HUDEP-2 (cell line): Measurements from ENCODE around the gene TSHZ1.

Experiments used
- DNase-seq, 76 experiments: peaks; one replicate each; lab custom pipeline; 2025; ENCODE audit not compliant: unreplicated experiment in 76 of 76; lab: John Stamatoyannopoulos, UW

The TSHZ1 gene

GRCh38 chr18:75207310-75208154 lies 3.1 kb upstream of the TSHZ1 start:
- peak in 16 of 76 experiments; percentile 6 to 53 (median 38) for DNase-seq

DNA sequence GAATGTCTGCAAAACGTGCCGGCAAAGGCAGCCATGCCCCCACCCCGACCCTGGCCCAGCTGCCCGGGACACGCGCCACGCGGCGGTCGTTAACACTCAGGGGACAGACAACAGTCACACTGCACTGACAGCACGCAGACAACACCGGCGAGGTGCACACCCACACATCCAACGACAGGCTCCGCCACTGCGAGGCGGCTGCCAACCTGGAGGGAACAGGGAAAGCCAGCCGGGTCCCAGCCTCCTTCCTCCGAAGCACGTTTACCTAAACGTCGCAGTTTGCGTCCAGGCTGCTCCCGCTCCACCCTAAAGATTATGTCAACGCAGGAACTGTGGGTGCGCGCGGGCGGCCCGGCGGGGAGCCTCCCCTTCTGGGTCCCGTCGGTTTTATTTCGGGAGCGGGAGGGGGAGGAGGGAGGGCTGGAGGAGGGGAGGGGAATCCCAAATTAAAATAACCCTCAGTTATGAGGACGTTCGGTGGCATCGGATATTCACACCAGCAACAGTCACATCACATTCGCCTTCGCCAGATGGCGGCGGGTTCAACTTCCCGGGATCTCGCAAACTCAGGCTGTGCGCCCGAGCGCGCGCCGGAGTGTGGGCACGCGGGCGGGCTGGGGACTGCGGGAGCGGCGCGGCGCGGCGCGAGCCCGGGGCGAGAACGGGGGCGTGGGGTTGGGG lies 2.3 kb upstream of the TSHZ1 start:
- peak in 66 of 76 experiments; percentile 5 to 74 (median 50) for DNase-seq

DNA sequence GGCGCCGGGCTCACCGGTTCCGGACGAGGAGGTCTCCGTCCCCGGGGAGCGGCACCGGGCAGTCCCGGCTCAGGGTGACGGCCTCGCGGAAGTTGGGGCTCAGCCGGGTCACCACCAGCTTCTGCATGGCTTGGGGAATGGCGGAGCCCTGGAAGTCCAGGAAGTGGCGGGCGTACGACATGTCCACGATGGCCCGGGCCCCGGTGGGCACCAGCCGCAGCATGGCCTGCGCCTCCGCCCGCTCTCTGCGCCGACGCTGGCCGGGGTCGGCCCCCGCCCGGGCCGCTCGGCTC lies 1.8 kb upstream of the TSHZ1 start:
- peak in 13 of 76 experiments; percentile 39 to 79 (median 56) for DNase-seq

DNA sequence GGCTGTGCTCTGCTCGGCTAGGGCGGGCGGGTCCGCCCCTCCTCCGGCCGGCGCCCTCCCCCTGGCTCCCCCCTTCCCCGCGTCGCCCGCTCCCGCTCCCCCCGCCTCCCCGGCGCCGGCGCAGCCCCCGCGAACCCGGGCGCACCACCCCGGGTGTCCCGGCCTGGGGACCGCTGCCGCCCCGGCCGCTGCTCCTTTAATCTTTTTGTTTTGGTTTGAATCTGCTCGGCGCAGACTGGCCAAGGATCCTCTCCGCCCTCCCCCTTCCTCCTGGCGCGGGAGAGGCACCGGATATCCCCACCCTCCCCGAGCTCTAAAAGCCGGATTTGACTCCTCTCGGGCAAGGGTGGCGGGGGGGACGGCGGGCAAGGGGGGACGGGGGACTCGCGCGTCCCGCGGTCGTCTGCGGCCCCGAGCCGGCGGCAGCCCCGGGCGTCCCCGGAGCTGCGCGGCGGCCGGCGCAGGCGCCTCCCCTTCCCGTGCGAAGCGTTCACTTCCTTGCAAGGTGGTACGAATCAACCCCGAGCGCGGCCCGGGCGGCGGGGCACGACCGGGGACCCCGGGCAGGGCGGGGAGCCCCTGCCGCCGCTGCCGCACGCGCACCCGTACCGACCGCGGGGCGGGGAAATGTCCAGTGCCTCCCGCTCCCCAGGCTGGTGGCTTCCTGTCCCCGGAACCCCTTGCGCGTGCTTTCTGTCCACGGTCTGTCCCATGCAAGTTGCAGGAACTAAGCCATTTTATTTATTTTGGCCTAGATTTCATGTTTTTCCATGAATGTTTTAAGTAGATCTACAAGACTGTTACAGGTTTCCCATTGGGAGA lies 1.3 kb upstream of the TSHZ1 start, which contains the start of gene PTGR3:
TSS of gene PTGR3 (minus strand) at position 11 of the 822 bp plus-strand sequence. CDS start 81 bp downstream, outside the sequence.
- DNase-seq, result peak in 75 of 76 experiments; percentile 26 to 90 (median 79)

DNA sequence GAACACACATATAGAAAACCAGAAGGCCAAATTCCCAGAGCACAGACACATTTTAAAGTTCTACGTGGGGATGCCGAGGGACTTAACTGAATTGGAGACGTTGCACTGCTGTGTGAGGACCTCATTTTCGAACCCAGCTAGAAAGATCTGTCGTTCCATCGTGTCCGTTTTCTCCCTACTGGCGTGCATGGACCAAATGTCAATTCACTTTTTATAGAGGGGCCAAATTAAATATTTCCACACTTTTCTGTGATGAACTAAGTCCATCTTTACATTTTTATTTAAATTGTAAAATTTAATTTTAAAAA lies 692 bp upstream of the TSHZ1 start:
- peak in 6 of 76 experiments; percentile 26 to 43 (median 36) for DNase-seq

DNA sequence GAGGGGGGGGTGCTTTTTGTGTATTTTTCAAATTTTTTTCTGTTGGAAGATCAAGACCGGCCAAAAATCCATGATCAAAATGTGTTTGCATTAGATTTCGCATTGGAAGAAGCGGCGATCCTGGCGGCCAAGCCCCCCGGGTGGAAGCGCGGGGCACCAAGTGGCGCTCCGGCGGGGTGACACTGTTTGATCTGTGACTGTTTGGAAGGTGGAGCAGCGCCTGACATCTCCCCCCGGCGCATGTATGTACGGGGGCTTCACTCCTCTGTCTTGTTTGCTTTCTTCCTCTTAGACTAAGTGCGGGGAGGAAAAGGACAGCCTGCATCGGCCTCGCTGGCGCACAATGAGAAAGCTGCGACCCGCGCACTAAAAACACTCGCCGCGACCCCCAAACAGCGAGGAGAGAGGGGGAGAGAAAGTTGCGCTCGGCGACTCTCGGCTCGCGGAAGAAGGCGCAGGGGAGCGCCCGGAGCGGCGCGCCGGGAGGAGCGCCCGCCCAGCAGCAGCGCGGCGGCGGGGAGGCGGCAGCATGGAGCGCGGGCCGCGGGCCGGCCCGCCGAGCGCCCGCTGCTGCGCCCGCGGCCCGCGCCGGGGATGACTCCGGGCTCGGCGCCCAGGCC lies 515 bp downstream of the TSHZ1 start:
- DNase-seq, result peak in 8 of 76 experiments; percentile 9 to 50 (median 30)

DNA sequence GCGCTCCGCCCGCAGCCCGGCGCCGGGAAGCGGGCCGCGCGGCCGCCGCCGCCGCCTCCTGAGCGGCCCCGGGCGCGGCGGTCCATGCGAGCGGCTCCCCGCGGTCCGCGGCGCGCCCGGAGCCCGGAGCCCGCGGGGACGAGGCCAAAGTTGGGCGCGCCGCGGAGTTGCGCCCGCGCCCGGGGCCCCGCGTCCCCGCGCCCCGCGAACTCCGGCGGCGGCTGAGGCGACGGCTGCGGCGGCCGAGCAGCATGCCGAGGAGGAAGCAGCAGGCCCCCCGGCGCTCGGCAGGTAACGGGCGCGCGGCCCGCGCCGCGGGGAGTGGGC lies 992 bp downstream of the TSHZ1 start:
- peak in 1 of 76 experiments; percentile 51 for DNase-seq

- DNase-seq, result peak in 9 of 76 experiments; percentile 8 to 51 (median 17)
These were observed 1.6 kb downstream of the TSHZ1 start for GRCh38 chr18:75211953-75212750.

DNA sequence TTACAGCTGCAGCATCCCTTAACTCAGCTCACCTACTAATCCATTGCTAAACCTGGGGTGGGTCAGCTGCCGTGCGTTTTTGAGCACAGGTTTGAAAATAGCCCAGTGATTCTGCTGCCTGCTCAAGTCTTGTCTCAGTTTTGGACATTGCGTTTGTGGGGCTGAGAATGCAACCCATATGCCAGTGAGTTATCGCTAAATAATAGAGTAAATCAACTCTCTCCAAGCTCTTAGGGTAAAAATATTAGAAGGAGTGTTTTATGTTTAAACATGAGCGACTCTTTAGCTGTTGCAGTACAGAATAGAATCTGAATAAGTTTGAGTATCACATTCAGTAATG lies 2.1 kb downstream of the TSHZ1 start:
- DNase-seq, result no peak

GRCh38 chr18:75213611-75214331 lies 3.2 kb downstream of the TSHZ1 start:
- no peak for DNase-seq

- no peak for DNase-seq
These were observed 3.7 kb downstream of the TSHZ1 start for GRCh38 chr18:75214332-75214690.

GRCh38 chr18:75214766-75215510 lies 4.3 kb downstream of the TSHZ1 start:
- DNase-seq, result no peak

- DNase-seq, result no peak
These were observed 5.1 kb downstream of the TSHZ1 start for GRCh38 chr18:75215663-75216062.

DNA sequence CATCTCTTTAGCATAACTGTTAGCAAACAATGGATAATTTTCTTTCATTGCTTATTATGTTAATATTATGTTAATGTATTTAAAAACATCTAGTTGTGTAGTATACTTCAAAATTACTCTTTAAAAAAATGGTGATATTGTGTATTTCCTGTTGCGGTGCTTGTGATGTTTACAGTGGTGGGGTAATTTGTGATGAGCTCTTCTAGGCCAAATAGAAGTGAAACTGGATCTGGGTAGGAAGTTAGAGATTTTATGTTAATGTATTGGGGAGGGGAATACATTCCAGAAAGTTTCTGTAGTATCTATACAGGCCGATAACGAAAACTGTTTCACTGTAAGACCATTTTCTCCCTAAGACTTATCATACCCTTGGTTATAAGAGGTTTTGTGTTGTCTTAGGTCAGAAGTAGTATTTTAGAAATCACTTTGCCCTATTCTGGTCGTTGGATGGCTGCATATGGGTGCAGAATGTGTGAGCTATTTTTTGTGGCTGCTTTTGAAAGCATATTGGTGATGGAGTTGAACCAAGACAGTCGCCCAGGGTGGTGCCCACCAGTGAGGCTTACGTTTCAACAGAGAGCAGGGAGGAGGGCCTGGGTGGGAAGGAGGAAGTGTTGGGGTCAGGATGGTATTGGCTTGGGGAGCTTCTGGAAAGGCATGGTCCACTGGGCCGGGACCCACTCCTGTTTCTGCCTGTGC lies 5.8 kb downstream of the TSHZ1 start:
- DNase-seq, result no peak

- no peak for DNase-seq
These were observed 6.5 kb downstream of the TSHZ1 start for GRCh38 chr18:75216911-75217689.

GRCh38 chr18:75218065-75218923 lies 7.7 kb downstream of the TSHZ1 start:
- DNase-seq, result no peak
